HepG2 (cell line): Measurements from ENCODE around the gene ARHGAP19.

Experiments
- MXI1 ChIP-seq: IDR thresholded peaks from 3 replicates; pipeline ENCODE4 v1.6.1; 2012; ENCODE audit warnings: low read depth, low read length, inconsistent platforms, borderline replicate concordance
- SMC3 ChIP-seq: IDR thresholded peaks from 2 replicates; pipeline ENCODE4 v1.6.1; 2011; ENCODE audit warnings: low read length, improper control_type of control experiment
- ZNF605 ChIP-seq: sonication (generic); formaldehyde crosslinking; IDR thresholded peaks from 2 replicates; pipeline ENCODE4 v1.8.0; 2022; ENCODE audit warnings: mild to moderate bottlenecking, missing genetic modification reagents
- ZNF703 ChIP-seq: sonication (generic); formaldehyde crosslinking; IDR thresholded peaks from 2 replicates; pipeline ENCODE4 v1.5.1; 2020; ENCODE audit warnings: missing genetic modification reagents, mild to moderate bottlenecking, moderate library complexity, borderline replicate concordance
- TF ChIP-seq, protein P1 (sequence below): sonication (generic); formaldehyde crosslinking; IDR thresholded peaks from 2 replicates; pipeline ENCODE4 v1.5.0; 2020; ENCODE audit warnings: mild to moderate bottlenecking, missing genetic modification reagents, moderate library complexity
- TF ChIP-seq, protein P2 (sequence below): sonication (generic); formaldehyde crosslinking; IDR thresholded peaks from 2 replicates; pipeline ENCODE4 v1.5.1; 2020; ENCODE audit warnings: mild to moderate bottlenecking, missing genetic modification reagents, borderline replicate concordance
- TF ChIP-seq, protein P3 (sequence below): sonication (generic); formaldehyde crosslinking; IDR thresholded peaks from one replicate; pipeline ENCODE4 v1.5.1; 2020; ENCODE audit warnings: mild to moderate bottlenecking, missing genetic modification reagents; ENCODE audit errors: not compliant biosample characterization
- TF ChIP-seq, protein P4 (sequence below): sonication (generic); formaldehyde crosslinking; IDR thresholded peaks from 2 replicates; pipeline ENCODE4 v1.4.0; 2020; ENCODE audit warnings: missing genetic modification reagents, mild to moderate bottlenecking, borderline replicate concordance
- TF ChIP-seq, protein P5 (sequence below): sonication (generic); formaldehyde crosslinking; IDR thresholded peaks from 2 replicates; pipeline ENCODE4 v1.9.0; 2021; ENCODE audit warnings: missing genetic modification reagents, borderline replicate concordance
- TF ChIP-seq, protein P6 (sequence below): sonication (generic); formaldehyde crosslinking; IDR thresholded peaks from 2 replicates; pipeline ENCODE4 v1.9.0; 2022; ENCODE audit warnings: low read depth, missing genetic modification reagents

DNA sequence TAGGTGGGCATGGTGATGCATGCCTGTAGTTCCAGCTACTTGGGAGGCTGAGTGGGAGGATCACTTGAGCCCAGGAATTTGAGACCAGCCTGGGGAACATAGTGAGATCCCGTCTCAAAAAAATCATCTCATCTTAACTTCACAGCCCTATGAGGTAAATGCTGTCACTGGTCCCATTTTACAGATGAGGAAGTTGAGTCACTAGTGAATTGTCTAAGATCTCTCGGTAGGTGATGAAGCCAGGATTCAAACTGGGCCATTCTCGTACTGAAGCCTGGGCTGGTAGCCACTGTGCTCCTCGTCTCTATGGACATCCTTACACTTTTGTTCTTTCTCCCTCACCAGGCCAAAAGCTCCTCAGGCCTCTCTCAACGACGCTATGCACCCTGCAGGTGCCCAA lies 113.1 kb downstream of the ARHGAP19 start:
- TF ChIP-seq, protein P1, sequence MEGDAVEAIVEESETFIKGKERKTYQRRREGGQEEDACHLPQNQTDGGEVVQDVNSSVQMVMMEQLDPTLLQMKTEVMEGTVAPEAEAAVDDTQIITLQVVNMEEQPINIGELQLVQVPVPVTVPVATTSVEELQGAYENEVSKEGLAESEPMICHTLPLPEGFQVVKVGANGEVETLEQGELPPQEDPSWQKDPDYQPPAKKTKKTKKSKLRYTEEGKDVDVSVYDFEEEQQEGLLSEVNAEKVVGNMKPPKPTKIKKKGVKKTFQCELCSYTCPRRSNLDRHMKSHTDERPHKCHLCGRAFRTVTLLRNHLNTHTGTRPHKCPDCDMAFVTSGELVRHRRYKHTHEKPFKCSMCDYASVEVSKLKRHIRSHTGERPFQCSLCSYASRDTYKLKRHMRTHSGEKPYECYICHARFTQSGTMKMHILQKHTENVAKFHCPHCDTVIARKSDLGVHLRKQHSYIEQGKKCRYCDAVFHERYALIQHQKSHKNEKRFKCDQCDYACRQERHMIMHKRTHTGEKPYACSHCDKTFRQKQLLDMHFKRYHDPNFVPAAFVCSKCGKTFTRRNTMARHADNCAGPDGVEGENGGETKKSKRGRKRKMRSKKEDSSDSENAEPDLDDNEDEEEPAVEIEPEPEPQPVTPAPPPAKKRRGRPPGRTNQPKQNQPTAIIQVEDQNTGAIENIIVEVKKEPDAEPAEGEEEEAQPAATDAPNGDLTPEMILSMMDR (CRISPR knock-in tag), result no peak
- TF ChIP-seq, protein P2, sequence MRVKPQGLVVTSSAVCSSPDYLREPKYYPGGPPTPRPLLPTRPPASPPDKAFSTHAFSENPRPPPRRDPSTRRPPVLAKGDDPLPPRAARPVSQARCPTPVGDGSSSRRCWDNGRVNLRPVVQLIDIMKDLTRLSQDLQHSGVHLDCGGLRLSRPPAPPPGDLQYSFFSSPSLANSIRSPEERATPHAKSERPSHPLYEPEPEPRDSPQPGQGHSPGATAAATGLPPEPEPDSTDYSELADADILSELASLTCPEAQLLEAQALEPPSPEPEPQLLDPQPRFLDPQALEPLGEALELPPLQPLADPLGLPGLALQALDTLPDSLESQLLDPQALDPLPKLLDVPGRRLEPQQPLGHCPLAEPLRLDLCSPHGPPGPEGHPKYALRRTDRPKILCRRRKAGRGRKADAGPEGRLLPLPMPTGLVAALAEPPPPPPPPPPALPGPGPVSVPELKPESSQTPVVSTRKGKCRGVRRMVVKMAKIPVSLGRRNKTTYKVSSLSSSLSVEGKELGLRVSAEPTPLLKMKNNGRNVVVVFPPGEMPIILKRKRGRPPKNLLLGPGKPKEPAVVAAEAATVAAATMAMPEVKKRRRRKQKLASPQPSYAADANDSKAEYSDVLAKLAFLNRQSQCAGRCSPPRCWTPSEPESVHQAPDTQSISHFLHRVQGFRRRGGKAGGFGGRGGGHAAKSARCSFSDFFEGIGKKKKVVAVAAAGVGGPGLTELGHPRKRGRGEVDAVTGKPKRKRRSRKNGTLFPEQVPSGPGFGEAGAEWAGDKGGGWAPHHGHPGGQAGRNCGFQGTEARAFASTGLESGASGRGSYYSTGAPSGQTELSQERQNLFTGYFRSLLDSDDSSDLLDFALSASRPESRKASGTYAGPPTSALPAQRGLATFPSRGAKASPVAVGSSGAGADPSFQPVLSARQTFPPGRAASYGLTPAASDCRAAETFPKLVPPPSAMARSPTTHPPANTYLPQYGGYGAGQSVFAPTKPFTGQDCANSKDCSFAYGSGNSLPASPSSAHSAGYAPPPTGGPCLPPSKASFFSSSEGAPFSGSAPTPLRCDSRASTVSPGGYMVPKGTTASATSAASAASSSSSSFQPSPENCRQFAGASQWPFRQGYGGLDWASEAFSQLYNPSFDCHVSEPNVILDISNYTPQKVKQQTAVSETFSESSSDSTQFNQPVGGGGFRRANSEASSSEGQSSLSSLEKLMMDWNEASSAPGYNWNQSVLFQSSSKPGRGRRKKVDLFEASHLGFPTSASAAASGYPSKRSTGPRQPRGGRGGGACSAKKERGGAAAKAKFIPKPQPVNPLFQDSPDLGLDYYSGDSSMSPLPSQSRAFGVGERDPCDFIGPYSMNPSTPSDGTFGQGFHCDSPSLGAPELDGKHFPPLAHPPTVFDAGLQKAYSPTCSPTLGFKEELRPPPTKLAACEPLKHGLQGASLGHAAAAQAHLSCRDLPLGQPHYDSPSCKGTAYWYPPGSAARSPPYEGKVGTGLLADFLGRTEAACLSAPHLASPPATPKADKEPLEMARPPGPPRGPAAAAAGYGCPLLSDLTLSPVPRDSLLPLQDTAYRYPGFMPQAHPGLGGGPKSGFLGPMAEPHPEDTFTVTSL (CRISPR knock-in tag), result no peak
- no peak for TF ChIP-seq ZNF703 (CRISPR knock-in tag)
- TF ChIP-seq ZNF605, result no peak
- TF ChIP-seq, protein P3, sequence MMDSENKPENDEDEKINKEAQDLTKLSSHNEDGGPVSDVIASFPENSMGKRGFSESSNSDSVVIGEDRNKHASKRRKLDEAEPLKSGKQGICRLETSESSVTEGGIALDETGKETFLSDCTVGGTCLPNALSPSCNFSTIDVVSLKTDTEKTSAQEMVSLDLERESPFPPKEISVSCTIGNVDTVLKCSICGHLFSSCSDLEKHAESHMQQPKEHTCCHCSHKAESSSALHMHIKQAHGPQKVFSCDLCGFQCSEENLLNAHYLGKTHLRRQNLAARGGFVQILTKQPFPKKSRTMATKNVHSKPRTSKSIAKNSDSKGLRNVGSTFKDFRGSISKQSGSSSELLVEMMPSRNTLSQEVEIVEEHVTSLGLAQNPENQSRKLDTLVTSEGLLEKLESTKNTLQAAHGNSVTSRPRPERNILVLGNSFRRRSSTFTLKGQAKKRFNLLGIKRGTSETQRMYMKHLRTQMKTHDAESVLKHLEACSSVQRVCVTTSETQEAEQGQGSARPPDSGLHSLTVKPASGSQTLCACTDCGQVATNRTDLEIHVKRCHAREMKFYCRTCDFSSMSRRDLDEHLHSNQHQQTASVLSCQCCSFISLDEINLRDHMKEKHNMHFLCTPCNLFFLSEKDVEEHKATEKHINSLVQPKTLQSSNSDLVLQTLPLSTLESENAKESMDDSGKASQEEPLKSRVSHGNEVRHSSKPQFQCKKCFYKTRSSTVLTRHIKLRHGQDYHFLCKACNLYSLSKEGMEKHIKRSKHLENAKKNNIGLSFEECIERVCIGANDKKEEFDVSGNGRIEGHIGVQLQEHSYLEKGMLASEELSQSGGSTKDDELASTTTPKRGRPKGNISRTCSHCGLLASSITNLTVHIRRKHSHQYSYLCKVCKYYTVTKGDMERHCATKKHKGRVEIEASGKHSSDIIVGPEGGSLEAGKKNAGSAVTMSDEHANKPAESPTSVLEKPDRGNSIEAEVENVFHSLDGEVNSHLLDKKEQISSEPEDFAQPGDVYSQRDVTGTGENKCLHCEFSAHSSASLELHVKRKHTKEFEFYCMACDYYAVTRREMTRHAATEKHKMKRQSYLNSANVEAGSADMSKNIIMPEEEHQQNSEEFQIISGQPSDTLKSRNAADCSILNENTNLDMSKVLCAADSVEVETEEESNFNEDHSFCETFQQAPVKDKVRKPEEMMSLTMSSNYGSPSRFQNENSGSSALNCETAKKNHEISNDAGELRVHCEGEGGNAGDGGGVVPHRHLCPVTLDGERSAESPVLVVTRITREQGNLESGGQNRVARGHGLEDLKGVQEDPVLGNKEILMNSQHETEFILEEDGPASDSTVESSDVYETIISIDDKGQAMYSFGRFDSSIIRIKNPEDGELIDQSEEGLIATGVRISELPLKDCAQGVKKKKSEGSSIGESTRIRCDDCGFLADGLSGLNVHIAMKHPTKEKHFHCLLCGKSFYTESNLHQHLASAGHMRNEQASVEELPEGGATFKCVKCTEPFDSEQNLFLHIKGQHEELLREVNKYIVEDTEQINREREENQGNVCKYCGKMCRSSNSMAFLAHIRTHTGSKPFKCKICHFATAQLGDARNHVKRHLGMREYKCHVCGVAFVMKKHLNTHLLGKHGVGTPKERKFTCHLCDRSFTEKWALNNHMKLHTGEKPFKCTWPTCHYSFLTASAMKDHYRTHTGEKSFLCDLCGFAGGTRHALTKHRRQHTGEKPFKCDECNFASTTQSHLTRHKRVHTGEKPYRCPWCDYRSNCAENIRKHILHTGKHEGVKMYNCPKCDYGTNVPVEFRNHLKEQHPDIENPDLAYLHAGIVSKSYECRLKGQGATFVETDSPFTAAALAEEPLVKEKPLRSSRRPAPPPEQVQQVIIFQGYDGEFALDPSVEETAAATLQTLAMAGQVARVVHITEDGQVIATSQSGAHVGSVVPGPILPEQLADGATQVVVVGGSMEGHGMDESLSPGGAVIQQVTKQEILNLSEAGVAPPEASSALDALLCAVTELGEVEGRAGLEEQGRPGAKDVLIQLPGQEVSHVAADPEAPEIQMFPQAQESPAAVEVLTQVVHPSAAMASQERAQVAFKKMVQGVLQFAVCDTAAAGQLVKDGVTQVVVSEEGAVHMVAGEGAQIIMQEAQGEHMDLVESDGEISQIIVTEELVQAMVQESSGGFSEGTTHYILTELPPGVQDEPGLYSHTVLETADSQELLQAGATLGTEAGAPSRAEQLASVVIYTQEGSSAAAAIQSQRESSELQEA, result no peak
- TF ChIP-seq, protein P4, sequence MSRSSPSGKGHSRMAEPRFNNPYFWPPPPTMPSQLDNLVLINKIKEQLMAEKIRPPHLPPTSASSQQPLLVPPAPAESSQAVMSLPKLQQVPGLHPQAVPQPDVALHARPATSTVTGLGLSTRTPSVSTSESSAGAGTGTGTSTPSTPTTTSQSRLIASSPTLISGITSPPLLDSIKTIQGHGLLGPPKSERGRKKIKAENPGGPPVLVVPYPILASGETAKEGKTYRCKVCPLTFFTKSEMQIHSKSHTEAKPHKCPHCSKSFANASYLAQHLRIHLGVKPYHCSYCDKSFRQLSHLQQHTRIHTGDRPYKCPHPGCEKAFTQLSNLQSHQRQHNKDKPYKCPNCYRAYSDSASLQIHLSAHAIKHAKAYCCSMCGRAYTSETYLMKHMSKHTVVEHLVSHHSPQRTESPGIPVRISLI, result no peak
- TF ChIP-seq, protein P5, sequence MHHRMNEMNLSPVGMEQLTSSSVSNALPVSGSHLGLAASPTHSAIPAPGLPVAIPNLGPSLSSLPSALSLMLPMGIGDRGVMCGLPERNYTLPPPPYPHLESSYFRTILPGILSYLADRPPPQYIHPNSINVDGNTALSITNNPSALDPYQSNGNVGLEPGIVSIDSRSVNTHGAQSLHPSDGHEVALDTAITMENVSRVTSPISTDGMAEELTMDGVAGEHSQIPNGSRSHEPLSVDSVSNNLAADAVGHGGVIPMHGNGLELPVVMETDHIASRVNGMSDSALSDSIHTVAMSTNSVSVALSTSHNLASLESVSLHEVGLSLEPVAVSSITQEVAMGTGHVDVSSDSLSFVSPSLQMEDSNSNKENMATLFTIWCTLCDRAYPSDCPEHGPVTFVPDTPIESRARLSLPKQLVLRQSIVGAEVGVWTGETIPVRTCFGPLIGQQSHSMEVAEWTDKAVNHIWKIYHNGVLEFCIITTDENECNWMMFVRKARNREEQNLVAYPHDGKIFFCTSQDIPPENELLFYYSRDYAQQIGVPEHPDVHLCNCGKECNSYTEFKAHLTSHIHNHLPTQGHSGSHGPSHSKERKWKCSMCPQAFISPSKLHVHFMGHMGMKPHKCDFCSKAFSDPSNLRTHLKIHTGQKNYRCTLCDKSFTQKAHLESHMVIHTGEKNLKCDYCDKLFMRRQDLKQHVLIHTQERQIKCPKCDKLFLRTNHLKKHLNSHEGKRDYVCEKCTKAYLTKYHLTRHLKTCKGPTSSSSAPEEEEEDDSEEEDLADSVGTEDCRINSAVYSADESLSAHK (CRISPR knock-in tag), result no peak
- TF ChIP-seq, protein P6, sequence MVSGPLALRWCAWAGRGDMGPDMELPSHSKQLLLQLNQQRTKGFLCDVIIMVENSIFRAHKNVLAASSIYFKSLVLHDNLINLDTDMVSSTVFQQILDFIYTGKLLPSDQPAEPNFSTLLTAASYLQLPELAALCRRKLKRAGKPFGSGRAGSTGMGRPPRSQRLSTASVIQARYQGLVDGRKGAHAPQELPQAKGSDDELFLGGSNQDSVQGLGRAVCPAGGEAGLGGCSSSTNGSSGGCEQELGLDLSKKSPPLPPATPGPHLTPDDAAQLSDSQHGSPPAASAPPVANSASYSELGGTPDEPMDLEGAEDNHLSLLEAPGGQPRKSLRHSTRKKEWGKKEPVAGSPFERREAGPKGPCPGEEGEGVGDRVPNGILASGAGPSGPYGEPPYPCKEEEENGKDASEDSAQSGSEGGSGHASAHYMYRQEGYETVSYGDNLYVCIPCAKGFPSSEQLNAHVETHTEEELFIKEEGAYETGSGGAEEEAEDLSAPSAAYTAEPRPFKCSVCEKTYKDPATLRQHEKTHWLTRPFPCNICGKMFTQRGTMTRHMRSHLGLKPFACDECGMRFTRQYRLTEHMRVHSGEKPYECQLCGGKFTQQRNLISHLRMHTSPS (CRISPR knock-in tag), result no peak
- TF ChIP-seq MXI1, result no peak
- TF ChIP-seq SMC3, result no peak
